Activated T-helper 2 cell treated with anti-CD3 and anti-CD28 coated beads, Interferon-gamma antibody, Interleukin-2, Interleukin-4, amounts not matched to agents 10 μg/mL and 5 μg/mL and 100 μg/mL, durations not matched to agents 14 hours and 24 hours and 36 hours (primary cell): ENCODE data around the gene ITGB3BP. TPM values are rescaled to one million over a fixed set of nuclear protein-coding genes. Genes with fewer than 3 reads are reported as not detected.

Experiments used
- DNase-seq: peaks from one replicate; pipeline ENCODE4 v3.0.0; 2021; ENCODE audit warnings: low spot score
- H3K27ac Mint-ChIP-seq: one replicate; pipeline ENCODE4 v1.8.0; 2021; ENCODE audit warnings: mixed read lengths
- H3K27me3 Mint-ChIP-seq: one replicate; pipeline ENCODE4 v1.8.0; 2021; ENCODE audit warnings: low read depth, mixed read lengths
- H3K36me3 Mint-ChIP-seq: one replicate; pipeline ENCODE4 v1.8.0; 2021; ENCODE audit warnings: low read depth, mixed read lengths
- H3K4me1 Mint-ChIP-seq: one replicate; pipeline ENCODE4 v1.8.0; 2021; ENCODE audit warnings: low read depth, mixed read lengths
- H3K4me3 Mint-ChIP-seq: one replicate; pipeline ENCODE4 v1.8.0; 2021; ENCODE audit warnings: low read depth, mild to moderate bottlenecking, moderate library complexity, mixed read lengths
- H3K9me3 Mint-ChIP-seq: one replicate; pipeline ENCODE4 v1.8.0; 2021; ENCODE audit warnings: mixed read lengths
- intact Hi-C: fragments of 100-400 bp; cut with micrococcal nuclease; formaldehyde crosslinking; loops from one replicate; pipeline ENCODE4 v1.15.1; 2023
- total RNA-seq: library from RNA; stranded (reverse); gene quantifications from 2 replicates; pipeline ENCODE4 v1.2.3, GENCODE V29; 2022

Gene ITGB3BP
- total RNA-seq, 1 donor from 2014 or later: 49.3 TPM

DNA sequence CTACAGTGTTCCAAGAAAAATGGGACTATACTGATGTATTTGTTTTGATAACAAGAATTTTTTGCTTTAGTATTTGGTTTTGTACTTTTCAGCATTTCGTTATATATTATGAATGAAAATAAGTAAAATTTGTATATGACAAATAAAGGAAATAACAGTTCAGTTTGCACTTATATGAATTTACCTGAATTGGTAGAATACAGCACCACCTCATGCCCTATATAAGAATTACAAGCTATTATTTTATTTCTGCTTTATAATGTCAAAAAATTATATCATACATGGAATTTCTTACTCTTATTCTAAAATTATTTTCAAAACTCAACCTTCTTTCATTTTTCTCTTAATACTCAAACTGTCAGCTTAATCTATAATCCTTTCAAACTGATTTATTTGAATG is 14.9 kb upstream of the ITGB3BP start:
- no peak overlapping the region for H3K4me3 Mint-ChIP-seq
- H3K9me3 Mint-ChIP-seq: no peaks in the 10 kb centered on the region
- no peak overlapping the region for H3K27ac Mint-ChIP-seq
- H3K4me1 Mint-ChIP-seq: no peaks in the 10 kb centered on the region
- intact Hi-C loops: loop anchor here (5.0 kb wide), 1 partner anchor 211 kb away; no protein-coding TSS in a partner anchor
- H3K27me3 Mint-ChIP-seq: no peaks in the 10 kb centered on the region
- peaks cover 3% of the 10 kb centered on the region for H3K36me3 Mint-ChIP-seq
- no peak for DNase-seq

DNA sequence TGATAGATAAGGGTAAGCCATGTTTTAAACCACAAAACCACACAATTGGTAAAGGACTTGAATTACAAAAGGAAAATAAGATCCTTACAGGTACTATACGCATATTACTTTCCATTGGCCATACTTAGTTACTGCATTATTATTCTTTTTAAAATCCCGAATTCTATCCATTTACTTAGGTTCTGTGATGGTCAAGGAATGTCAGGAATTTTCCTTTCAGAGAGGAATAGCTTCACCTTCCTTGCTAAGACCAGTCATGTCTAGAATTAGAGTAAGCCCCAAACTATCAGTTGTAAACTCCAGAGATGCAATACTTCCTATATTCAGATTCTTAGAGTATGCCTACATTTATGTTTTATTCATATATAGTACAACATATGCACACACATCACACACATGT is 14.0 kb upstream of the ITGB3BP start:
- Mint-ChIP-seq H3K4me3 (no peak overlapping the region), H3K27me3 (no peaks in the 10 kb centered on the region), H3K36me3 (peaks cover 9% of the 10 kb centered on the region), H3K27ac (no peak overlapping the region), H3K4me1 (no peaks in the 10 kb centered on the region), H3K9me3 (no peaks in the 10 kb centered on the region)
- no peak for DNase-seq
- intact Hi-C loops: loop anchor here (5.0 kb wide), 1 partner anchor 210 kb away; no protein-coding TSS in a partner anchor

DNA sequence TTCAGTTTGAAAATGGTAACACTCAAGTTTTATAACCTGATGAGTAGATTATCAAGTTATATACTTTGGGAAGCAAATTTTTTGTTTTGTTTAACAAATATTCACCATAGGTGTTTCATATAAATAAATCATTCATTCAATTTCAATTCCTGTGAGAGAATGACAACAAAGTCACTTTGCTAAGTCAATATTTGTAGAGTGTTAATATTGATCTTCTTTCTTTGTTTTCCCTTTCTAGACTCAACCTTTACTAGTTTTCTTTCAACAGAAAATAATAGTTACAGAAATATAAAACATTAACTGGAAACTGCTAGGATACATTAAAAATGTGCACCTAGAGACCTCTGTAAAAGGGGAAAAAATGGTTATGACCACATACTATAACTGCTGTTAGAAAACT is 11.4 kb upstream of the ITGB3BP start:
- Mint-ChIP-seq H3K4me3 (no peak overlapping the region), H3K4me1 (no peaks in the 10 kb centered on the region), H3K27me3 (no peaks in the 10 kb centered on the region), H3K36me3 (peaks cover 9% of the 10 kb centered on the region), H3K27ac (no peak overlapping the region), H3K9me3 (no peaks in the 10 kb centered on the region)
- intact Hi-C loops: no loop called here
- no peak for DNase-seq

DNA sequence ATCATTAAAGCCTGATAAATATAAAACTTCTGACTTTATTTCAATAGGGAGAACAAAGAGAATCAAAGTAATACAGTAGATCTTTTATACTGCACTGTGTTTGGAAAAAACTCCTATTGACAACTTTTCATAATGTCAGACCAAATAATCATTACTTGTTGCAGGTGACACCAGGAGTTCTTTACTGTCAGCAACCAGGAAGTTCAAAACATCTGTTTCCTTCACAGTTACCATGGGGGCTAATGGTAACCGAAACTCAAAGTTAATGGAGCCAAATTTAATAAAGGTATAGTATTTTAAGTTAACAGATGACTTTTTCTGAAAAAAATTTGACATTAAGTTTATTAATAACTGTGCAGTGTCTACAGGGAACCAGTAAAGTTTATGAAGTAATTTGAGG is 10.9 kb upstream of the ITGB3BP start:
- H3K36me3 Mint-ChIP-seq: peaks cover 9% of the 10 kb centered on the region
- H3K27ac Mint-ChIP-seq: no peak overlapping the region
- intact Hi-C loops: no loop called here
- H3K27me3 Mint-ChIP-seq: no peaks in the 10 kb centered on the region
- DNase-seq: no peak
- no peak overlapping the region for H3K4me3 Mint-ChIP-seq
- no peaks in the 10 kb centered on the region for H3K9me3 Mint-ChIP-seq
- H3K4me1 Mint-ChIP-seq: no peaks in the 10 kb centered on the region

DNA sequence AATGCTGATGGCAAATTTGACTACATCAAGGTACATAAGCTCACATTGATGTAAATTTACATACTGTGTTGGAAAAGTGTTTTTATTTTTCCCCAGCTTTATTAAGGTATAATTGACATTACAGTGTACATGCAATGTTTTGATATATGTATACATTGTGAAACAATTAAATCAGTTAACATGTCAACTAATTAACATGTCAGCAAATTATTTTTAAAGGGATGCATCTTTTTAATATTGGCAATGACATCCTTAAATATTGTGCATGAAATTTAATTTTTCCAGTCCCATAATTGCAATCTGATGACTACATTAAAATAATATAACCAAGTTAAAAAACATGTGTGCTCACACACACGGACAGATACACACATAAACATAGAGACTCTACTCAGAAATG is 9.7 kb upstream of the ITGB3BP start:
- Mint-ChIP-seq H3K27ac (no peak overlapping the region), H3K9me3 (no peaks in the 10 kb centered on the region), H3K36me3 (peaks cover 13% of the 10 kb centered on the region), H3K4me3 (no peak overlapping the region), H3K4me1 (no peaks in the 10 kb centered on the region), H3K27me3 (no peaks in the 10 kb centered on the region)
- intact Hi-C loops: no loop called here
- DNase-seq: no peak

DNA sequence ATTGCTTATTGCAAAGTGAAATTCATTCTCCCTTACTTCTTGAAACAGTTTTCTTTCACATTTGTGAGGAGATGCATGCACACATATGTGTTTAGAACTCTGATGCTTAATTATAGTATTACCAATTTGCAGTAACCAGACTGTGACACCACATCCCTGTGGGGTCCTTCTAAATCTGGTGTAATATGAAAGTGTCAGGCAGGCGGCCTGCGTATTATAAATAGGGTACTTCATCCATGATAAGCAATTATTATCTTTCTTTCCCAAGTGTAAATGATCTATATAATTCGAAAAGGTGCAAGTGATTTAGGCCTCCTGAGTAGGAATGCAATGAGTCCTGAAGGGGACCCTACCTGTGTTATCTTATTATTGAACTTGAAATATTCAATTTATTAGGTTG is 1.2 kb upstream of the ITGB3BP start:
- intact Hi-C loops: loop anchor here (10.0 kb wide), 1 partner anchor 1089 kb away; the partner anchor contains the start of gene USP1
- Mint-ChIP-seq H3K27ac (no peak overlapping the region), H3K36me3 (peaks cover 4% of the 10 kb centered on the region), H3K9me3 (no peaks in the 10 kb centered on the region), H3K4me3 (peak overlapping the region; percentile 97), H3K27me3 (no peaks in the 10 kb centered on the region), H3K4me1 (peaks cover 34% of the 10 kb centered on the region)
- DNase-seq: no peak

DNA sequence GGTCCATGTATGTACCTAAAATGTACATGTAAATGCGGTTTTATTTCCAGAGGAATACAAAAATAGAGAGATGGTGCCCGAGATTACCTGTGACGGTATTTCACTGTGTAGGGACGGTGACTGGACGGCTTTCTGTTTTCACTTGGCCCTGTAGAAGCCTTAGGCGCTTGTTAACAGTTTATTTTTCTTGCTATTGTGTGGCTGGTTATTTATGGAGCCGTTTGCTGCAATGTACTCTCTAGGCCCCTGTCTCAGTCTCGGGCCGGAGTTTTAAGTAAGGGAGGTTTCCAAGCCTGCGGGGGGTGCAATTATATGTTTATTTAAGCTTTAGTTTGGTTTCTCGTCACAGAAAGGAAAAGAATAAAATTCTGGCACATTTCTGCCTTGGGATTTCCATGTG is 713 bp upstream of the ITGB3BP start:
- DNase-seq: no peak
- Mint-ChIP-seq H3K27me3 (no peaks in the 10 kb centered on the region), H3K36me3 (peaks cover 4% of the 10 kb centered on the region), H3K9me3 (no peaks in the 10 kb centered on the region), H3K4me3 (peak overlapping the region; percentile 97), H3K27ac (peak overlapping the region; percentile 98), H3K4me1 (peaks cover 34% of the 10 kb centered on the region)
- intact Hi-C loops: loop anchor here (1.0 to 10.0 kb wide), 3 partner anchors 71 to 1089 kb away; partner anchors contain the start of genes ALG6 and USP1

DNA sequence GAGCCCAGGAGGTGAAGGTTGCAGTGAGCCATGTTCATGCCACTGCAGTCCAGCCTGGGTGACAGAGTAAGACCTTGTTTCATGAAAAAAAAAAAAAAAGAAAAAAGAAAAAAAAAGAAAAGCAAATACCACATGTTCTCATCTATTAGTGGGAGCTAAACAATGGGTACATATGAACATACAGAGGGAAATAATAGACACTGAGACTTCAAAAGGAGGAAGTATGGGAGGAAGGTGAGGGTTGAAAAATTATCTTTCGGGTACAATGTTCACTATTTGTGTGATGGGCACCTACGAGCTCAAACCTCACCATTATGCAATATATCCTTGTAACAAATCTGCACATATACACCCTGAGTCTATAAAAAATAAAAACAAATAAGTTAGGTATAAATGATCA is 6.4 kb downstream of the ITGB3BP start:
- peaks cover 20% of the 10 kb centered on the region for H3K4me1 Mint-ChIP-seq

DNA sequence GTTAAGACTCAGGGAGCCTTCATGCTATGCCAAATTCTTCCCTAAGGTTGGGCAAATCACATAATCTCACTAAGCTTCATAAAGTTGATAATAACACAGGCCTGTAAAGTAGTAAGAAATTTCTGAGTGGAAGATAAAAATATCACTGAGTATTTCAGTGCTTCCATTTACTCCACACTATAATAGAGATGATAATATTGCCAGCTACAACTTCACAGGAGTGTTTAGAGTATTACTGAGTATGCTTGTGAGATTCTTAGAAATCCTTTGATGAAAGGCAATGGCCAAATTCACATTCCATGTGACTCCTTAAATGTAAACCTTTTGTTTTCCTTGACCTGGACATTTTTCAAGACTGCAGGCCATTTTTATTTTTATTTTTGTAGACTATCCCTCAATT is 10.4 kb downstream of the ITGB3BP start:
- Mint-ChIP-seq H3K4me3 (no peak overlapping the region), H3K4me1 (peaks cover 2% of the 10 kb centered on the region), H3K36me3 (peaks cover 25% of the 10 kb centered on the region), H3K9me3 (no peaks in the 10 kb centered on the region), H3K27me3 (no peaks in the 10 kb centered on the region), H3K27ac (no peak overlapping the region)
- intact Hi-C loops: no loop called here
- no peak for DNase-seq

More for the DNA sequence above, 6.4 kb downstream of the ITGB3BP start:
- Mint-ChIP-seq H3K27me3 (no peaks in the 10 kb centered on the region), H3K27ac (no peak overlapping the region), H3K4me3 (no peak overlapping the region), H3K9me3 (no peaks in the 10 kb centered on the region), H3K36me3 (peaks cover 19% of the 10 kb centered on the region)
- intact Hi-C loops: no loop called here
- DNase-seq: no peak

DNA sequence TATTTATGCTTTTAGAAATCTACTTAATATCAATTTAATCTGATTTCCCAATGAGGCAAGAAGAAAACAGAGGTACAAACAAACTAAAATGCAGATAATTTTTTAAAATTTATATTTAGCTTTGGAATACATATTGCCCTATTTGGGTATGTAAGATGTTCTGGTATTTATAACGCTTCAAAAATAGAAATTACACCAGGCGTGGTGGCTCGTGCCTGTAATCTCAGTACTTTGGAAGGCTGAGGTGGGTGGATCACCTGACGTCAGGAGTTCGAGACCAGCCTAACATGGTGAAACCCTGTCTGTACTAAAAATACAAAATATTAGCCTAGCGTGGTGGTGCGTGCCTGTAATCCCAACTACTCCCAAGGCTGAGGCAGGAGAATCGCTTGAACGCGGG is 13.3 kb downstream of the ITGB3BP start:
- Mint-ChIP-seq H3K4me1 (peaks cover 2% of the 10 kb centered on the region), H3K27me3 (no peaks in the 10 kb centered on the region), H3K36me3 (peaks cover 37% of the 10 kb centered on the region), H3K9me3 (peaks cover 5% of the 10 kb centered on the region), H3K27ac (no peak overlapping the region), H3K4me3 (no peak overlapping the region)
- intact Hi-C loops: no loop called here
- DNase-seq: no peak

DNA sequence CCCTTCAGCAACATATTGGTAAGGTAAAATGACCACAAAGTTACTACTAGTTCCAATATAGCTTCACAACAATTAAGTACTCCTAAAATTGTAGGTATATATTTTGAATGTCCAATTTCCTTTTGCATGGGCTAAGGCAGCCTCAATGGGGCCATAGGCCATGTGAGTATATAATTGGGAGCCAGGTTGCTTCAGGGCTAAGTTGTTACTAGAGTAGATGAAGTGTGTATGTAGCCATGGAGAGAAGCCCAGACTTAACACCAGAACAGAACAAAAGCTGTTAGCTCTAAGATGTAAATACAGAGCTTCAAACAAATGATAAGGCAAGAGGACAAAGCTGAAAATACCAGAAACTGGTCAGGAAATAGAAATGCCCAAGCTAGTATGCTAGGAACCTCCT is 16.2 kb downstream of the ITGB3BP start:
- Mint-ChIP-seq H3K9me3 (peaks cover 5% of the 10 kb centered on the region), H3K27ac (no peak overlapping the region), H3K4me3 (no peak overlapping the region), H3K27me3 (no peaks in the 10 kb centered on the region), H3K4me1 (peaks cover 2% of the 10 kb centered on the region), H3K36me3 (peaks cover 44% of the 10 kb centered on the region)
- intact Hi-C loops: no loop called here
- DNase-seq: no peak

DNA sequence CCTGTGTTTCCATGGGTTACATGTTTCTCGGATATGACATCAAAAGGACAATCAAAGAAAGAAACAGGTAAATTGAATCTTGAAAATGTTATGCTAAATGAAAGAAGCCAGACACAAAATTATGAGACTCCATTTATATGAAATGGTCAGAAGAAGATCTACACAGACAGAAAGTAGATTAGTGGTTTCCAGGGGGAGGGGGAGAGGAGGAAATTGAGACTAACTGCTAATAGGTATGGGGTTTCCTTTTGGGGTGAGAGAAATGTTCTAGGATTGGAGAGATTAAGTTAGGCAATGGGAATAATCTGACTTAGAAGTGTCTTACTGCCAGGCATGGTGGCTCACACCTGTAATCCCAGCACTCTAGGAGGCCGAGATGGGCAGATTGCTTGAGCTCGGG is 21.8 kb downstream of the ITGB3BP start:
- Mint-ChIP-seq H3K27me3 (no peaks in the 10 kb centered on the region), H3K36me3 (peaks cover 45% of the 10 kb centered on the region), H3K4me3 (no peak overlapping the region), H3K9me3 (peaks cover 5% of the 10 kb centered on the region), H3K27ac (no peak overlapping the region), H3K4me1 (peaks cover 4% of the 10 kb centered on the region)
- intact Hi-C loops: no loop called here
- DNase-seq: no peak

DNA sequence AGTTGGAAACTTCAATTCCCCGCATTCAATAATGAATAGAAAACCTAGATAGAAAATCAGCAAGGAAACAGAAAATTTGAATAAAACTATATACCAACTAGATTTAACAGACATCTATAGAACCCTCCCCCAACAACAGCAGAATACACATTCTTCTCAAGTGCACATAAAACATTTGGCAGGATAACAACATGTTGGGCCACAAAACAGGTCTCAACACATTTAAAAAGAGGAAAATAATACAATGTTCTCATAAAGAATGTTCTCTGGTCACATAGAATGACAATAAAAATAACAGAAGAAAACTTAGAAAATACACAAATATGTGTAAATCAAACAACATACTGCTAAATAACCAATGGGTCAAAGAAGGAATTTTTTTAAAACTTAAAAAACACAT is 24.9 kb downstream of the ITGB3BP start:
- H3K4me3 Mint-ChIP-seq: no peak overlapping the region
- H3K36me3 Mint-ChIP-seq: peaks cover 25% of the 10 kb centered on the region
- no peak overlapping the region for H3K27ac Mint-ChIP-seq
- no peaks in the 10 kb centered on the region for H3K9me3 Mint-ChIP-seq
- intact Hi-C loops: no loop called here
- H3K4me1 Mint-ChIP-seq: peaks cover 4% of the 10 kb centered on the region
- no peaks in the 10 kb centered on the region for H3K27me3 Mint-ChIP-seq
- no peak for DNase-seq

DNA sequence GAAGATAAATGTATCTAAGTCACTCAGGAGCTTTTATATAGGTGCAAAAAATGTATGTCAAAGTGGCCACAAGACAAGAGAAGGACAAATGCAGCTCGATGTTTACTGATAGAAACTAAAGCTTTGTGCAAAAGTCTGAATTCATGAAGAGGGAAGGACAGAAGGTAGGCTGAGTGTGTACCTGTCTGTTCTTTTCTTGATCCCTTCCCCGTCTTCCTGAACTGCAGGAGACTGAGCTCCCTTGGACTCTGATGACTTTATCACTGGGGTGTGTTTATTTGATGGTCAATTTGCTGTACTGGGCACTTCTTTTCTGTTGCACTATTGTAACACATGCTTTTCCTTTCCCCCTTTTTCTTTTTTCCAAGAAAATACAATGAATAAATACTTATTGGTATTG is 25.4 kb downstream of the ITGB3BP start:
- DNase-seq: no peak
- no peak overlapping the region for H3K4me3 Mint-ChIP-seq
- no peaks in the 10 kb centered on the region for H3K9me3 Mint-ChIP-seq
- H3K4me1 Mint-ChIP-seq: peaks cover 4% of the 10 kb centered on the region
- H3K27ac Mint-ChIP-seq: no peak overlapping the region
- peaks cover 25% of the 10 kb centered on the region for H3K36me3 Mint-ChIP-seq
- intact Hi-C loops: no loop called here
- H3K27me3 Mint-ChIP-seq: no peaks in the 10 kb centered on the region
